ENCODE results near the gene CDH8.

The CDH8 gene

DNA sequence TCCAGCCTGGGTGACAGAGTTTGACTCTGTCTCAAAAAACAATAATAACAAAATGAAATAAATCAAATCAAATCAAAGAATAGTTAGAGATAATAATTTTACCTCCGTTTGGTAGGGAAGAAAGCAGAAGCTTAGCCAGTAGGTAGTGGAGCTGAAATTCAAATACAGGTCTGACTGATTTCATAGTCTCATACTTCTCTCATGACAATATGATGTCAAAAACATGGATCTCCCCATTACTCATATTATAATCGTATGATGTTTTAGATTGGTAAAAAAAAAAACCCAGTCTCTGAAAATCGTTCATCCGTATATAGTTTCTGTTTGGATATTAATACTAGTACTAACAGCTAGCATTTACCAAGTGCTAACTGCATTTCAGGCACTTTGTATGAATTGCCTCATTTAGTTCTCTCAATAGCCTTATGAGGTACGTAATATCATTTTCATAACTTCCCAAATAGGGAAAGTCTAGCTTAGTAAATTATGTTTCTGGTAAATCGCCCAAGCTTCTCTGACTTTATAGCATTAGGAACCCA is 48.7 kb downstream of the CDH8 start:
- no peak for DNase-seq (ENCODE audit: low read depth)
- H3K4me3 ChIP-seq (ENCODE audit: control insufficient read depth, low read depth, low read length) = no peak overlapping the region
- TF ChIP-seq, protein P1, sequence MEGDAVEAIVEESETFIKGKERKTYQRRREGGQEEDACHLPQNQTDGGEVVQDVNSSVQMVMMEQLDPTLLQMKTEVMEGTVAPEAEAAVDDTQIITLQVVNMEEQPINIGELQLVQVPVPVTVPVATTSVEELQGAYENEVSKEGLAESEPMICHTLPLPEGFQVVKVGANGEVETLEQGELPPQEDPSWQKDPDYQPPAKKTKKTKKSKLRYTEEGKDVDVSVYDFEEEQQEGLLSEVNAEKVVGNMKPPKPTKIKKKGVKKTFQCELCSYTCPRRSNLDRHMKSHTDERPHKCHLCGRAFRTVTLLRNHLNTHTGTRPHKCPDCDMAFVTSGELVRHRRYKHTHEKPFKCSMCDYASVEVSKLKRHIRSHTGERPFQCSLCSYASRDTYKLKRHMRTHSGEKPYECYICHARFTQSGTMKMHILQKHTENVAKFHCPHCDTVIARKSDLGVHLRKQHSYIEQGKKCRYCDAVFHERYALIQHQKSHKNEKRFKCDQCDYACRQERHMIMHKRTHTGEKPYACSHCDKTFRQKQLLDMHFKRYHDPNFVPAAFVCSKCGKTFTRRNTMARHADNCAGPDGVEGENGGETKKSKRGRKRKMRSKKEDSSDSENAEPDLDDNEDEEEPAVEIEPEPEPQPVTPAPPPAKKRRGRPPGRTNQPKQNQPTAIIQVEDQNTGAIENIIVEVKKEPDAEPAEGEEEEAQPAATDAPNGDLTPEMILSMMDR (conservative IDR thresholded peaks at IDR 0.05; ENCODE audit: control insufficient read depth, insufficient read depth, low read depth, low read length) = no peak

DNA sequence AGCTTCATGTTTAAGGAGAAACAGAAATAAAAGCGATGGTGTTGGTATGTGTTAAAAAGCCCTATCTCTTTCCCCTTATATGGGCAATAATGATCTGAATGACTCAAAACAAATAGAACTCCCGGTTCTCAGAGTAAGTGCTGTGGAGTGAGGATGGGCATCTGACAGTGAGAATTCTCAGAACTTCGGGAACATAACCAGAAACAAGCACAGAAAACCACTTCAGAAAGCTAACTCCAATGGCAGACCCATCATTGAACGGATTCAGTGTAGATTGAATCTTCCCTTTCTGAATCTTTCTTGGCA is 67.2 kb downstream of the CDH8 start:
- TF ChIP-seq, protein P1 (conservative IDR thresholded peaks at IDR 0.05; ENCODE audit: control insufficient read depth, insufficient read depth, low read depth, low read length) = no peak
- H3K4me3 ChIP-seq (ENCODE audit: control insufficient read depth, low read depth, low read length) = no peak overlapping the region
- no peak for DNase-seq (ENCODE audit: low read depth)

DNA sequence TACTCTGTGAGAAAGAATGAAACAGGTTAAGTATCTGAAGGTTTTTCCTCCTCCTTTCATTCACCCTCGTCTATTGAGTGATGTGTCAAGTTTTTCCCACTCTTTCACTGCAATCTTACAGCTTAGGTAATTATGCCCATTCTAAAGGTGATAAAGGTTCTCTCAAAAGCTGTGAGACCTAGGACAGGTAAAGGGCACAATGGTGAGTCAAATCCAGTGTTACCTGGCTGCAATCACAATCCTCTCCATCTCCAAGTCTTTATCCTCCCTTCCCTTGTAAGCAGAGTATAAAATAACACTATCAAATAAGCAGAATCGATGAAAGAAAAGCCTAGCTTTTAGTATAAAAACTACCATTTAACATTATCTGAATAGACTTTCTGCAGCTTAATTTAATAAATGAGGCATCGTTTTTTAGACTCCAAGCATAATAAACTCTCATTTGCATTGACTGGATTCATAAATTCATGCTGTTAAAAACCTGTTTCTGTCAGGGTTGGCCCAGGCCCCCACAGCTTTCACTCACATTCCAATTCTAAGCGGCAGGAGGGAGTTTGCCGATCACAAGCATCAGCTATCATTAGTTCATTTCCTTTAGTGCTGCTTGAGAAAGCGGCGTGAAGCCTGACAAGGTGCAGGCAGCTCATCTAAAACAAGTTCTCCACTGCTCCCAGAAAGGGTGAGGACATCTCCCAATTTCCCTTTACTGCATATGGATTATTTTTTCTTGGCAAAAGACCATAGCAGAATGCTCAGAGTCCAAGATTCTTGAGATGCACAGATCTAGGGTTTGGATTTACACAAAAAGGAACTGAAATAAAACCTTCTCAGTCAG is 67.8 kb downstream of the CDH8 start:
- DNase-seq (ENCODE audit: low read depth) = no peak
- TF ChIP-seq, protein P1 (conservative IDR thresholded peaks at IDR 0.05; ENCODE audit: control insufficient read depth, insufficient read depth, low read depth, low read length) = no peak
- H3K4me3 ChIP-seq (ENCODE audit: control insufficient read depth, low read depth, low read length) = no peak overlapping the region

DNA sequence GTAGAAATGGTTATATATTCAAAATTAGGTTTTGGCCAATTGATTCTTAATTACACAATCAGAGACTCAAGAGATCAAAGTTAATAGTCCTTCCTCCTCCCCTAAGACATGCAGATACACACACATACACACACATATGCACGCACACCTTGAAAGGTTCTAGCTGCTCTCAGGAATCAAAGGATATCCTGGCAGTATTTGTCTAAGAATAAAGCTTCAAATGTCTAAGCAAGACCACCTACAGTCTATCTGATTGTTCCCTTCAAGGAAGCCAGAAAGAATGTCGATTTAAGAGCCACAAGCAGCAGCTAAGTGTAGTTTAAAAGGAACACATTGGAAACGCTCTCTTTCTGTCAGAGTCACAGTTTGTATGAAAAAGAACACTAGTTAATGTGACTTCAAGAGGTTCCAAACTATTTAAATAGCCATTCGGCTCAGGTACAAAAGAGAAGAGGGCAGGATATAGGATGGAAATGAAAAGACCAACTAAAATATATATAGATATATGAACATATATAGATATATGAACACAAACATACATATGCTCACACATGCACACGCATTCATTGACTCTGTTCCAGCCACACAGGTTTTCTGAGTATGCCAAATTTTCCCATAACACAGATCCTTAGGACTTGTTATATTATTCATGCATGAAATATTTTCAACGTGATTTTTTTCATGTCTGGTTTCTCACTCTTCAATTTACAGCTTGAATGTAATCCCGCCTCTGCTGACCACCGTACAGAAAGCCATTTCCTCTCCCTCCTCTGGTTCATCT is 79.0 kb downstream of the CDH8 start:
- H3K4me3 ChIP-seq (ENCODE audit: control insufficient read depth, low read depth, low read length) = no peak overlapping the region
- TF ChIP-seq, protein P1 (conservative IDR thresholded peaks at IDR 0.05; ENCODE audit: control insufficient read depth, insufficient read depth, low read depth, low read length) = no peak
- no peak for DNase-seq (ENCODE audit: low read depth)

DNA sequence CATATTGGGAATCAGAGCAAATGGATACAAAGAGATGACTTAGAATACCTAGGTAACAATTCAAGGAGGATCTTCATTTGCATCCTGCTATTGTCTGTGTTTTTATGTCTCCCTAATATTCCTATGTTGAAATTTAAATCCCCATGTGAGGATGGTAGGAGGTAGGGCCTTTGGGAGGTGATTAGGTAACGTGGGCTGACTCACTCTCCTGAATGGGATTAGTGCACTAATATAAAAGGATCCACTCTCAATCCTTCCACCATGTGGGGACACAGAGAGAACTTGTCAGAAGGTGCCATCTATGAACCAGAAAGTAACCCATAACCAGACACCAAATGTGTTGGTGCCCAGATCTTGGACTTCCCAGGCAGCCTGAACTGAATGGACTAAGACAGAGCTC is 83.4 kb downstream of the CDH8 start:
- TF ChIP-seq, protein P1 (conservative IDR thresholded peaks at IDR 0.05; ENCODE audit: control insufficient read depth, insufficient read depth, low read depth, low read length) = no peak
- H3K4me3 ChIP-seq (ENCODE audit: control insufficient read depth, low read depth, low read length) = no peak overlapping the region
- no peak for DNase-seq (ENCODE audit: low read depth)

DNA sequence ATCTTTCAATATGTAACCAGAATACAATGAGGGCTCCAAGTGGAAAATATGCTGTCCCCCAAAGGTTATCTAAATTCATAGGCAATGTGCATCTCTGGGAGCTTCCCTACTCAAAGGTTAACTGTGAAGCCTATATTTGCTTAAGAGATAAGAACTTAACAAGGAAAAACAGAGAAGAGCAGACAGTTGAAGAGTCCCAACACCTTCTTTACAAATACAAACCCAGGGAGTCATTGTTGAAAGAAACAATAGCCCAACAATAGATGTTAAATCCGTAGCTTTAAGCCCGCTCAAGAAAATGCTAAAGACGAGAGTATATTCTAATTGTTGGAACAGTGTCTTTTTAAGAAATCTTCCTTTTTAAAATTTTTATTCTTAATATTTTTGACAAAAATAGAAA is 87.8 kb downstream of the CDH8 start:
- no peak overlapping the region for H3K4me3 ChIP-seq (ENCODE audit: control insufficient read depth, low read depth, low read length)
- TF ChIP-seq, protein P1 (conservative IDR thresholded peaks at IDR 0.05; ENCODE audit: control insufficient read depth, insufficient read depth, low read depth, low read length) = no peak
- DNase-seq (ENCODE audit: low read depth) = no peak
